NCI-H1092 (cell line): ENCODE results near the gene ASPG.

Experiments used
- DNase-seq: peaks from one replicate; lab custom pipeline; 2025; lab: John Stamatoyannopoulos, UW

The ASPG gene

DNA sequence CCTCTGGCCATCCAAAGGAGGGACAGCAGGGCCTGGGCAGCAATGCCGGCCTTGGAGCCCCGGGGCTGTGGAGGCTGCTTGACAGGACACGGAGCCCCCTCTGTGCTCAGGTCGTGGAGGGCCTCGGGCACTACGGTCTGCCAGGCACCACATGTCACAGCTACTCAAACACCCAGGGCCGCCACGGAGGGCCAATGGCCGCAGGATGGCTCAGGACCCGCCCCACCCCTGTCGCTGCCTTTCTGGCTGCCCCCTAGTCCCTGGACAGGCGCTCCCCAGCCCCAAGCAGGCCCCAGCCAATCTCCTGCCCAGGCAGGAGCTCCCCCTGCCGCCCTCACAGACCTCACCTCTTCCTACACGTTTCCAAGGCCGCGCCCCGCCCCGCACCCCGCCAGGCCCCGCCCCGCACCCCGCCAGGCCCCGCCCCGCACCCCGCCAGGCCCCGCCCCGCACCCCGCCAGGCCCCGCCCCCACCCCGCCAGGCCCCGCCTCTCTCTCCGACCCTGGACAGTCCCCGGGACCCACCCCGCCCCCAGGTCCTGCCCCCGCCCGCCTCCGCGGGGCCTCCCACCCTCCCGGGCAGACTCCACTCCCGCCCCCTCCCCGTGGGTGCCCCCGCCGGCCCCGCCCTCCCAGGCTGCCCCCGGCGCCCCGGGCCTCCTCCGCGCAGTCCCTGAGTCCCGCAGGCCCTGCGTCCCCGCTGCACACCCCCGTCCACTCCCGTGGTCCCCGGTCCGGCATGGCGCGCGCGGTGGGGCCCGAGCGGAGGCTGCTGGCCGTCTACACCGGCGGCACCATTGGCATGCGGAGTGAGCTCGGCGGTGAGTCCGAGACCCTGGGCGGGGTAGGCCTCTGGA, at the start of gene ASPG:
ASPG (plus strand) TSS at position 669 of the 857 bp plus-strand sequence; CDS start at position 740, 71 bp downstream.
- DNase-seq: no peak

DNA sequence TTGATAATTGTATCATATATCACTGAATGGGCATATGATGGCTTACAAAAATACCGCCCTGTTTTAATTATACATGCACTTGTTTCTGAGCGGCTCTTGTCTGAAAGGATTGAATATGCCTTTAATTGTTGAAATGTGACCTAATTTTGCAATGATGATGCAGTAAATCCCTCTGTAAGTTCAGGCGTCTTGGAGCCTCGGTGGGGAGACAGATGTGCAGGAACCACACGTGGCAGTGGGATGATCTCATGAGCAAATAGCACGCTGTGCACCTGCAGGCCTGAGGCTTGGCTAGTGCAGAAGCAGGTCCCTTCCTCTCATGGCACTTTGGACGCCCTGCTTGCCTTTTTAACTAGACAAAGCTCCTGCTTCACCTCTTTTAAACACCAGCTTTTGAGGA, 49.3 kb upstream of the ASPG start:
- DNase-seq: no peak

DNA sequence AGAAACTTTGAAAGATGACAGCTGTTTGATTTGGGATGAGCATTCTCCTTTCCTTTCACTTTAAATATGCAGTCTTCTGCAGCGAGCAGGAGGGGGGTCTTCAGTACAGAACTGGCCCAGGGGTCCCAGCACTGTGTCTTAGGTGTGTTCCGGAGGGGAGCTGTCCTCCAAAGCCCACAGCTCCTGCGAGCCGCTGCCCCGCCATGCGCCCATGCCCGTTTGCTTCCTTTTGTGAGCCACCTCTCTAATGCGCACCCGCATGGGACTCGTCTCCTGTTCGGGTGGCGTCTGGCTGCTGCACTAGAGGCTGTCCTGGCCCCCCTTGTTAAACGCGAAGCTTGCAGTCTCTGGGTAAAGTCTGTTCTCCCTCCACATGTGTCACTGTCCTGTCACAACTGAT, 48.4 kb upstream of the ASPG start:
- DNase-seq: no peak

DNA sequence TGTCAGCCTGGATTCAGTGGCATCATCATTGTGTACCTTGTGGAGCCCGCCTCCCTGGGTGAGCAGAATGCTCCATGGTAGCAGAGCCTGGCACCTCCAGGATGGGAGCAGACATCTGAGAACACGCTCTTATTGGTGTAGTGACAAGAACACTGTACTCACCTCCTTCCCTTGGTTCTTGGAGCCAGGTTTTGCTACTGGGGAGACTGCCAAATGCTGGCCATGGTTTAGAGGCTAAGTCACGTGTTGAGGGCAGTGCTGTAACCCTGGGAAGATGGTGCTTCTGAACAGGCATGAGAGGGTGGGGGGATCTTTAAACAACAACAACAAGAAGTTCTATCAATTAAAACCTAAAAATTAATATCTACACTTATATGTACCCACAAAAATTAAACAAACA, 47.6 kb upstream of the ASPG start:
- no peak for DNase-seq

DNA sequence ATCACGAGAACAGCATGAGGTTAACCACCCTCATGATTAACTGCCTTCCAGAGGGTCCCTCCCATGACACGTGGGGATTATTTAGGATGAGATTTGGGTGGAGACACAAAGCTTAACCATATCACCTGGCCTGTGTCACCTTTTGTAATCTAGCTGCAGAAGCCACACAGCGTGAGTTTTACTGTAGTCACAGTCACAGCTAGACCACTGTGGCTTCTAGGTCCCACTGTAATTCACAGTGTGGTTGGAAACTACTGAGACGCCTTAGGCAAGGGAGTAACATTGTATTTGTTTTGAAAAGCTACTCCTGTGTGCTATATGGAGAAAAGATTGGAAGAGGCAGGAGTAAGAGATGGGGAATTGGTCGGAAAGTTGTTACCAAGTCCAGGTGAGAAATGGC, 46.3 kb upstream of the ASPG start:
- no peak for DNase-seq

DNA sequence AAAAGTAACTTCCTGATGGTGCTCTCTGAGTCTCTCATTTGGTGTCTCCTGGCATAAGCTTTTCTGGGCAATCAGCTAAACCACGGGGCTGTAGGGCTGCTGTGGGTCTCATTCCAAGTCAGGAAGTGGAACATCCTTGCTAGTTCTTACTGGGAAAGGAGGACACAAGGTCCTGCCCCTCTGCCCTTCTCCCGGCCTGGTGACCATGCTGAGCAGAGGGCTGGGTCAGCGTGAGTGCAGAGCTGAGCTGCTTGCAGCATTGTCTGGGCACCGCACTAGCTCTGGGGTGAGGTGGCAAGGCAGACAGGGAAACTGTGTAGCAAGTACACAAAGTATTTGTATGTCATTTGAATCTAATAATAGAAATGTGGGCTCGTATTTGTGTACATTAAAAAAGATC, 45.0 kb upstream of the ASPG start:
- DNase-seq: no peak

DNA sequence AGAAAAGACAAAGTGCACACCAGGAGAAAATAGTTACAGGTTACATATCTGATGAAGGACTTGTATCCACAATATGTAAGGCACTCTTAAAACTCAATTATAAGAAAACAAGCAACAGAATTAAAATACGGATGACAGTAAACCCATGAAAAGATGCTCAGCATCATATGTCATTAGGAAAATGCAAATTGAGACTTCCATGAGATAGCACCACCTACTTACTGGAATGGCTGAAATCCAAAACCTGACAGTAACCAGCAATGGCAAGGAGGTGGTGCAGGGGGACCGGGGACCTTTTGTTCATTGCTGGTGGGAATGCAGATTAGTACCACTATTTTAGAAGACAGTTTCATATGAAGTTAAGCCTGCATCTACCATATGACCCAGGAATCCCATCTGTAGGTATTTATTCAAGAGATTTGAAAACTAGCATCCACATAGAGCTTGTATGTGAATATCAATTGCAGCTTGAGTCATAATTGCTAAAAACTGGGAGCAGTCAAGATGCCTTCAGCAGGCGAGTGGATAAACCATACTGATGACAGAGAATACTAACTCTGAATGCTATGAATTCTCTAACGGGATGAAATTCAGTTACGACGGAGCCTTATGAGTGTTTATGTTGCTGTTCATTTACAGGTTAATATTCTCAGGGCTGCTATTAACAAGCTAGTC, 43.9 kb upstream of the ASPG start:
- no peak for DNase-seq

DNA sequence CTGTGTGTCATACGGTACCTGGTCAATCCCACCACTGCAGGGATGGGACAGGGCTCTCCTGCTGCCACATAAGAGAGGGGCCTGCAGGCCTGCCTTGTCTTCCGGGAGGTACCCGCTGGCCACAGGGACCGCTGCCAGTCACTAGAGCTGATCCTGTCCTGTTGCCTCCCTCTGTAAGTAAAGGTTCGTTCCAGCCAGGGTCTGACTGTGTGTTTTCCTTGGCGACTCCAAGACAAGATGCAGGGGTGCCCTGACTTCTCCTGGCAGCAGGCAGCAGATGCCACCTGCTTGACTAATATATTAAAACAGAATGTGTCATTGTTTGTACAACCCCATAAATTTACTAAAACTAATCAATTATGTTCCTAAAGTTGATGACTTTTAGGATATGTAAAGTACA, 41.5 kb upstream of the ASPG start:
- no peak for DNase-seq

DNA sequence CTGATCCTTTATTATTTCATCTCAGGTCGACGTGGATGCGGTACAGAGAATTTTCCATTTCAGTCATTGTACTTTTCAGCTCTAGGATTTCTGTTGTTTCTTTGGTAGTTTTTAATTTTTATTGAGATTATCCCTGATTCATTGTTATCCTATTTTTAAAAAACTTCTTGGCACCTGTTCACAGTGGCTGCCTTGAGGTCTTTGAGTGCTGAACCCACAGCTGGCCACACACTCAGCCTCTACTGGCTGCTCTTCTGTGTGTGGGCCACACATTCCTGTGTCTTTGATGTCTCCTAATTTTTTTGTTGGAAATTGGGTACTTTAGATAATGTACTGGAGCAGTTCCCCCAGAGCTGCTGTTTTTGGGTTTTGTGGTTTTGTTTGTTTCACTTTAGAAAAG, 37.7 kb upstream of the ASPG start:
- no peak for DNase-seq

DNA sequence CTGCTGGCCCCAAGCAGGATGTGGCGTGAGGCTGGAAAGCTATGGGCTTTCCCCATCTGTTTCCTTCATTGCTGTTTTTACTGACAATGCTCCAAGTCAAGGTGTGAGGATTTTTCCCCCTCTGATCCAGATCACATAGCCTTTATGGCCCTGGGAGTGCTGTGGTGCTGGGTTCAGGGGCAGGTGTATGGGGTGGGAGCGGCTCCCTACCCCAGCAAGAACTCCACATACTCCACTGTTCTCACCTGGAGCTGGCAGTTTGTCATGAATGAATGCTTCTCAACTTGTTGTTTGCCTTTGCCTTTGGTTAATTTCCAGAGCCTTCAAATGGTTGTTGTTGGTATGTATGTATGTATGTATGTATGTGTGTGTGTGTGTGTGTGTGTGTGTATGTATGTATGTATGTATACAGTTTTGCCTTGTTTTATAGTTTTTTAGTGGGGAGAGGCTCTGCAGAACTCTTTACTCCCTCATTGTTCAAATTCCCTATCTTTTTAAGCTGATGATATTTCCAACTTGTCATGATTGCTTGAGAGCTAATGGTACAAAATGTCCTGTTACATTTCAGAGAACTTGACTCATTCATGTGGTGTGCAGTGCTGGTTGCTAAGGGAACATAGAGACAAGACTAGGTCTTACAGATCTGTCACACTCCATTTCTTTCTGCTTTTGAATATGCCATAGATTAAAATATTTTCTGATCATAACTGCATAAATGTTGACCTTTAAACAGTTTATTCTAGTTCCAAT, 36.6 kb upstream of the ASPG start:
- no peak for DNase-seq

DNA sequence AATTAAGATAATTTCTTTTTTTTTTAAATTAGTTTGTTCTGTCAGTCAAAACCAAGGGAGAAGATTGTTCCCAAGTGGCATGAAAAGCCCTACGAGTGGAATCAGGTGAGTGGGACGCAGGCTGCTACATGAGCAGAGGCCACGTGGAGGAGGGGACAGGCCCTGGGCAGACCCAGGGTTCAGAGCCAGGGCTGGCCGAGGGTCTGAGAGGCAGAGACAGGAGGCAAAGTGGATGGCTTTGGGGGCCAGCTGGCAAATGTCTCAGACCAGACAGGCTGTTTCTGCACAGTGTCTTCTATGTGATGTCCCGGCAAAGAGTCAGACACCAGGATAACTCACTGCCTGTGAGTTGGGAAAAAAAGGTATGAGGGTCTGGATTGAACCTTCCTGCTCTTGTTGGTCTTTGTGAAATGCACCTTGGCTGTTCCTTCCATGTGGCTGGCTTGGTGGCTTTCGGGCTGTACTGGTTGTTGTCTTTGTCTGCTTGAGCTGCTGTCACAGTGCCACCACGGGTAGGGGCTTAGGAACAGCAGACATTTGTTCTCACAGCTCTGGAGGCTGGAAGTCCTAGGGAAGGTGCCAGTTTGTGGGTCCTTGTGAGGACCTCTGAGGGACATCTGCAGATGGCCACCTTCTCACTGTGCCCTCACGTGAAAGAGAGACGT, 35.8 kb upstream of the ASPG start:
- no peak for DNase-seq

DNA sequence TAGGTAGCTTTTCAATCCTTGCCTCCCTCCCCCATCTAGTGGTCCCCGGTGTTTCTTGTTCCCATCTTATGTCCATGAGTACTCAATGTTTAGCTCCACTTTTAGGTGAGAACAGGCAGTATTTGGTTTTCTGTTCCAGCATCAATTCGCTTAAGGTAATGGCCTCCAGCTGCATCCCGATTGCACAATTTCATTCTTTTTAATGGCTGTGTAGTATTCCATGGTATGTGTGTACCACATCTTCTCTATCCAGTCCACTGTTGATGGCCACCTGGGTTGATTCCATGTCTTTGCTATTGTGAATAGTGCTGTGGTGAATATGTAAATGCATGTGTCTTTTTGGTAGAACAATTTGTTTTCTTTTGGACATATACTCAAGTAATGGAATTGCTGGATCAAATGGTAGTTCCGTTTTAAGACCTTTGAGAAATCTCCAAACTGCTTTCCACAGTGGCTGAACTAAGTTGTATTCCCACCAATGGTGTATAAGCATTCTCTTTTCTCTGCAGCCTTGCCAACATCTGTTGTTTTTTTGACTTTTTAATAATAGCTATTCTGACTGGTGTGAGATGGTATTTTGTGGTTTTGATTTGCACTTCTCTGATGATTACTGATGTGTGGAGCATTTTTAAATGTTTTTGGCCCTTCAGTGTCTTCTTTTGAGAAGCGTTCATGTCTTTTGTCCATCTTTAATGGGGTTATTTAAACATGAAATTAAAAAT, 34.2 kb upstream of the ASPG start:
- no peak for DNase-seq

DNA sequence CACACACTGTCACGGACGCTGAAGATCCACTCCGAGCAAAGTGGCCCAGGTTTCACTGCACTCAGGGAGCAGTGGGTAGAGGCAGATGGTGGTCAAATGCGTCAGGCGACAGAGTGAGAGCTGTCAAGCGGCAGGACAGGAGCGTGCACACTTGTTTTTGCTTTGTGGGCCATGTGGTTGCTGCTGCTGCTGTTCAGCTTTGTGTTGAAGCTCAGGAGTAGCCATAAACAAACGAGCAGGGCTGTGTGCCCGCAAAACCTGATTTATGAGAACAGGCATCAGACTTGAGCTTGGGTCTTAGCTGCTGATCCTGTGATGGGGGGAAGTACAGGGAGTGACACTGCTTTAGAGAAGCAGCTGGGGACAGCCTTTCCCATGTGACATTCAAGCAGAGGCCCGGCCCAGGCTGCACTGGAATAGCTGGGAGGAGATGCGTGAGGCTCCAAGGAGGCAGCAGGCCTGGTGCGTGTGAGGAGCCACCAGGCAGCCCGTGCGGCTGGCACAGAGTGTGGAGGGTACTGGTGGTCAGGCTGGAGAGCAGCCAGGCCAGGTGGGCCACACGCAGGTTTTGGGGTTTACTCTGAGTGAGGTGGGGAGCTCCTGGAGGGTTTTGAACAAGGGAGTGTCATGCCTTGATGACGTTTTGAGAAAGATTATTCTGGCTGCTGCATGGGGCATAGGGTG, 31.1 kb upstream of the ASPG start:
- DNase-seq: no peak

DNA sequence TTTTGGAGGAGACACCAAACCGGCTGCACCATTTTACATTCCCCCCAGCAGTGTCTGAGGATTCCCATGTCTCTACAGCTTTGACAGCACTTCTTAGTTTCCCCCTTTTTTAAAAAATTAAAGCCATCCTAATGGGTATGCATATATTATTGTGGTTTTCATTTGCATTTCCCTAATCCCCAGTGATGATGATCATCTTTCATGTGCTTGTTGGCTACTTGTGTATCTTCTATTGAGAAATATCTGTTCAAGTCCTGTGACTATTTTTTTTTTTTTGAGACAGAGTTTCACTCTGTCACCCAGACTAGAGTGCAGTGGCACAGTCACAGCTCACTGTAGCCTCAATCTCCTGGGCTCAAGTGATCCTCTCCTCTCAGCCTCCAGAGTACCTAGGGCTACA, 23.2 kb upstream of the ASPG start:
- DNase-seq: no peak

DNA sequence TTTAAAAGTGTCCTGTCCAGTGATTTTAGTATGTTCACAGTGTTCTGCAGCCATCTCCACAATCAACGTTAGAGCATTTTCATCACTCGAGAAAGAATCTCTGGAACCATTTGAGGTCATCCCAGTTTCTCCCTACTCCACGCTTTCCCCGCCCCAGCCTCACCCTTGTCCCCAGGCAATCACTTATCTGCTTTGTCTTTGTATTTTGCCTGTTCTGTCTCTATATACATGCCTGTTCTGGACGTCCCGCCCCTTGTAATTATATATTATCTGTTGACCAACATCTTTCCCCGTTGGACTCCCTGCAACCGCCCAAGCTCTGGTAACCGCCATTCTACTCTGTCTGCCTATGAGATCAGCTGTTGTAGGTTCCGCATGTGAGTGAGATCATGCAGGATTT, 21.5 kb upstream of the ASPG start:
- no peak for DNase-seq

DNA sequence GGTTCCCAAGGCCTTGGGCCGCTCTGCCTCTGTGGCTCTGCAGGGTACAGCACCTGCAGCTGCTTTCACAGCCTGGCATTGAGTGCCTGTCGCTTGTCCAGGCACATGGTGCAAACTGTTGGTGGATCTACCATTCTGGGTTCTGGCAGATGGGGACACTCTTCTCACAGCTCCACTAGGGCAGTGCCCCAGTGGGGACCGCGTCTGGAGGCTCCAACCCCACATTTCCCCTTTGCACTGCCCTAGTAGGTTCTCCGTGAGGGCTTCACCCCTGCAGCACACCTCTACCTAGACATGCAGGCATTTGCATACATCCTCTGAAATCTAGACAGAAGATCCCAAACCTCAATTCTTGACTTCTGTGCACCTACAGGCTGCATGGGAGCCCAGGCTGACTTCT, 19.2 kb upstream of the ASPG start:
- no peak for DNase-seq

DNA sequence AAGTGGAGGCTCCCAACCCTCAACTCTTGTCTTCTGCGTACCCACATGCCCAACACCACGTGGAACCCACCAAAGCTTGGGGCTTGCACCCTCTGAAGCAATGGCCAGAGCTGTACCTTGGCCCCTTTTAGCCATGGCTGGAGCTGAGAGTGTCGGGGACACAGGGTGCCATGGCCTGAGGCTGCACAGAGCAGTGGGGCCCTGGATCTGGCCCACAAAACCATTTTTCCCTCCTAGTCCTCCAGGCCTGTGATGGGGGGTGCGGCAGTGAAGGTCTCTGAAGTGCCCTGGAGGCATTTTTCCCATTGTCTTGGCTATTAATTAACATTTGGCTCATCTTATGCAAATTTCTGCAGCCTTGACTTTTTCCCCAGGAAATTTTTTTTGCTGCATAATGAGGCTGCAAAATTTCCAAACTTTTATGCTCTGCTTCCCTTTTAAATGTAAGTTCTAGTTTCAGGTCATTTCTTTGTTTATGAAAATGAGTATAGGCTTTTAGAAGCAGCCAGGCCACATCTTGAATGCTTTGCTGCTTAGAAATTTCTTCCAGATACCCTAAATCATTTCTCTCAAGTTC, 18.7 kb upstream of the ASPG start:
- DNase-seq: no peak

DNA sequence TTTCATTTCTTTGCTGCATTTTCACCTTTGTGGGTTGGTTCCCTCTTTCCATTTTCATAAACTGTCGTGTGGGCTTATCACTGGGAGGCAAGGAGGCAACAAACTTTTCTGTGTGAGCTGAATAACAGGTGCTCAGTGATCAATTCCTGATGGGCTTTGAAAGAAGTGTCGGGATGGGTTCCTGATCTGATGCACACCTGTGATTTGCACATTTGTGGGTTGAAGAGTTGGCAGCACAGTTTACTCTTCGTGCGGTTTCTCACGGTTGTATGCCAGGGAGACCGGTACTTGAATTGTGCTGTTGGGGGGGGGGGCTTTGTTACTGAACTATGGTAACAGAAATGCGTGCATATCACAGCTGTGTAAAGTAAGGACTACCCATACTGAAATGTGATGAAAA, 16.0 kb upstream of the ASPG start:
- no peak for DNase-seq

DNA sequence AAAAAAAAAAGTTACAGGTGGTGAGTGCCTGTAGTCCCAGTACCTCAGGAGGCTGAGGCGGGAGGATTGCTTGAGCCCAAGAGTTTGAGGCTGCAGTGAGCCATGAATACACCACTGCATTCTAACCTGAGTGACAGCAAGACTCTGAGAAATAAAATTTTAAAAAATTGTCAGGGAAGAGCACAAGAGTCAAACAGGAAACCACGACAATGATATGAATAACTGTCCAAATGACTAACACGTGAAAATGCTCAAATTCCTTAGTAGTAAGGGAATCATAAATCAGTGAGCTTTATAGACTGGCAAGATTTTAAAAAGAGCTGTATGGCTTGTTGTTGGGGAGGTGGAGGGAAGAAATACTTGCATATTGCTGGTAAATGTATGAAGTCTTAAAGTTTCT, 12.9 kb upstream of the ASPG start:
- DNase-seq: no peak

DNA sequence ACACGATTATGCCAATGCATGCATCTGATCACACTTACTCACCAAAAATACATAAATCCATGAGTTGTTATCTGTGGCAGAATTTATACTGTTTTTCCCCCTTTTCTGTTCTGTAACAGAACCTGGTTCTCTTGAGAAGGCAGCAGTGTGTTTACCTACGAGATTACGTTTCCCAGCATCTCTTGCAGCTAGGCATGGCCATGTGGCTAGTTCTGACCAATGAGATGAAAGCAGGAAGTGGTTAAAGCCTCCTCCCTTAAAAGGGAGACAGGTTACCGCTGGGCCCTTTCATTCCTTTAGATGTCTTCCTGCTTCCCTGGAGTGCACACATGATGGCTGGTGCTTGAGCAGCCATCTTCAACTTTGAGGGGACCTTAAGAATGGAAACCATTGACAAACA, 11.7 kb upstream of the ASPG start:
- no peak for DNase-seq
